Activated CD4-positive, CD25-positive, alpha-beta regulatory T cell treated with anti-CD3 and anti-CD28 coated beads, Interleukin-2, amount 50 U/mL, for 16 hours (primary cell): ENCODE results near the gene YWHAG.
"Not testable (repeated sequence)": the region's sequence is repeated elsewhere in the genome, so short reads cannot be mapped to it uniquely, and the experiment has no call there.

Experiments used
- DNase-seq: peaks from one replicate; pipeline ENCODE4 v3.0.0-alpha.2; 2020; ENCODE audit warnings: low read depth, low spot score

Gene YWHAG

GRCh38 chr7:76296743-76297740, 61.7 kb downstream of the YWHAG start:
- DNase-seq: no peak

GRCh38 chr7:76294344-76295024, 64.3 kb downstream of the YWHAG start:
- DNase-seq: no peak

- no peak for DNase-seq
Observed at GRCh38 chr7:76293407-76293901, 65.3 kb downstream of the YWHAG start.

GRCh38 chr7:76292911-76293310, 65.9 kb downstream of the YWHAG start:
- not testable (repeated sequence) for DNase-seq

GRCh38 chr7:76292213-76292573, 66.6 kb downstream of the YWHAG start:
- DNase-seq: no peak

GRCh38 chr7:76291351-76292212, 67.2 kb downstream of the YWHAG start:
- DNase-seq: peak; percentile 68

- DNase-seq: not testable (repeated sequence)
Observed at GRCh38 chr7:76290847-76291350, 67.9 kb downstream of the YWHAG start.

- DNase-seq: no peak
Observed at GRCh38 chr7:76286842-76287403, 71.9 kb downstream of the YWHAG start.

GRCh38 chr7:76285604-76286374, 73.0 kb downstream of the YWHAG start:
- no peak for DNase-seq

- DNase-seq: no peak
Observed at GRCh38 chr7:76283254-76284159, 75.3 kb downstream of the YWHAG start.

- no peak for DNase-seq
Observed at GRCh38 chr7:76282344-76283253, 76.2 kb downstream of the YWHAG start.

GRCh38 chr7:76281706-76282343, 77.0 kb downstream of the YWHAG start:
- no peak for DNase-seq

- DNase-seq: no peak
Observed at GRCh38 chr7:76281006-76281705, 77.6 kb downstream of the YWHAG start.

GRCh38 chr7:76280408-76280807, 78.4 kb downstream of the YWHAG start:
- DNase-seq: no peak

- DNase-seq: no peak
Observed at GRCh38 chr7:76278540-76278939, 80.3 kb downstream of the YWHAG start.
